Mucosa of gallbladder (tissue), 1 donor: ENCODE measurements around the gene DKC1. TPM values are rescaled to one million over a fixed set of nuclear protein-coding genes. Genes with fewer than 3 reads are reported as not detected.
A peak's percentile ranks its signal among the peaks of the same experiment; 100 is the strongest.
"Not testable (repeated sequence)": the region's sequence is repeated elsewhere in the genome, so short reads cannot be mapped to it uniquely, and the experiment has no call there.

ENCODE experiments used
- DNase-seq: peaks from one replicate; pipeline ENCODE4 v3.0.0-alpha.2; 2020; ENCODE audit warnings: low spot score
- total RNA-seq: library from RNA; stranded (reverse); gene quantifications from one replicate; pipeline ENCODE4 v1.2.1, GENCODE V29; 2021
- donor health status: DM: no; HTN: no; CAD: no.

The DKC1 gene
- total RNA-seq, 1 donor from 2014 or later, result 26.9 TPM

GRCh38 chrX:154791939-154792338, 29.3 kb downstream of the DKC1 start:
- DNase-seq, result no peak

GRCh38 chrX:154793084-154793795, 30.6 kb downstream of the DKC1 start:
- no peak for DNase-seq

GRCh38 chrX:154795016-154795415, 32.4 kb downstream of the DKC1 start:
- DNase-seq, result no peak

DNA sequence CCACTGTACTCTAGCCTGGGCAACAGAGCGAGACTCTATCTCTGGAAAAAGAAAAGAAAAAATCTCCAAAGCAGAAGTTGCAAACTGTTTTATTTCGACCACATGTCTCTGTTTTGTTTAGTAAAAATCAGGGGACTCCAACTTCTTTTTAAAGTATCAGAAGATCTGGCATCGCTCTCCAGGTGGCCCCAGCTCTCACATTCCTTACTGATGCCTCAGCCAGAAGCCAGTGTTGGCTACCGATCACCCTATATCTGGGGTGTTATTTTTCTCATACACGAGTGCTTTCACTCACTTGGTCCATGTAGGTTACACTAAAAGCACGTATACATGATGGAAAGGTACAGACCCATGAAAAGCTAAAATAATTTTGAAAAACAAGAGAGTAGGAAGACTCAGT, 34.3 kb downstream of the DKC1 start:
- DNase-seq, result no peak

DNA sequence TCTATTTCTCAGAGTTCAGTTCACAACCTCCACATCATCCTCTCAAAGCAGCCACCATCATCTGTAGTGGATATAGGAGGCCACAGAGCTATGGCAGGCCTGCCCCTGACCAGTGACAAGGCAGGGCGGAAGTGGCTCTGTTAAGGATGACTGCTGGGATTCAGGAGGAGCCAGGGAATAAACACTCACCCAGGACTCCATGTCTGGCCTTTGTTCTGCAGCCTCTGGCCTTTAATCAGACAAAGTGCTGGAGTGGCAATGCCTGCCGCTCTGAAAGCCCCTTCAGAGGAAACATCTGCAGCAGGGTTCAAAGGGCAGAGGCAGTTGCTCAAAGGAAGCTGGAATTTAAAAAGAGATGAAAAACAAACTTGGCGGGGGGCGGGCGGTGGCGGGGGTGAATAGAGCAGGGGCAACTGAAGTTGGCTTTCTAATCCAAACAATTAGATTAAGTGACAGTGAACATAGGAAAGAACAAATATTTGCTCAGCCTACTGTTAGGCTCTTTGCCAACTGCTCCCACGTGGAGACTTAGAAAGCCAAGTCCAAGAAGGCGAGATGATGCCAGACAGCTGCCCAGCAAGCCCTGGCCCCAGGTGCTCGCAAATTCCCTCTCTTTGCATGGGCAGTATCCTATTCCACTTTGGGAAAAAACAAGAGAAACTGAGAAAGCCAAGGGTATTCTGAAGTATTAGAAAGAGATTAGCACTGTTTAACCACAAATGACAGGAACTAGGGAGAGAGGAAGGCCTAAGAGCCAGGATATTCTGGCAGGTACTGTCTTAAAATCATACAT, 37.1 kb downstream of the DKC1 start:
- peak; percentile 75 for DNase-seq

DNA sequence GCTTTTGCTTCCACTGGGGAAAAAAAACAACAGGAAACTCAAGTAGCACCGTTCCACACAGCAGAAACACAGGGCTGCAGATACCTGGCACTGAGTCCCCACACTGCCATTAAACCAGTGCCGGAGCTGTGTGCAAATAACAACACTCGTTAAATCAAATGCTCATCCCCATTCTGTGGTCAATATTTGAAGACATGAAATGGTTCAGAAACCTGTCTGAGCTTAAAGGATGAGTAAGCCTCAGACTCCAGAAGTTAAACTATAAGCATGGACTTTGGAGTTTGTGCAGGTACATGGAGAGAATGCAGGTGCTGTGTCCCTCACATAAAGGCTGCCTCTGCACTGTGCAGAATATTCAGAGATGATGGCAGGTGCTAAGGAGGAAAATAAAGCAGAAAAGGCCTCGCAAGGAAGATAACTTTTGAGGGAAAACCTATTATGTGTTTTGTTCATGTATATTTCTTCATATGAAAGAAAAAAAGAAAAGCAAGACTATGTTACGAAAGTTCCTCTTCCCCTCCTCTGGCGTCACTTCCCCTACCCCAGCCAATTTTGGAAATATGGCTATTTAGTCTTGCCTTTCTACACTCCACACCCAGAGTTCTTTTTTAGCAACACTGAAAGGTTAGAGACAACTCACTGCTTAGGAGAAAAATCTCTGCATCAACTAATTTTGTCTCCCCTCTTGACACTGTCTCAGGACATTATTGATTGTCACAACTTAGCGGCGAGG, 38.0 kb downstream of the DKC1 start:
- no peak for DNase-seq

DNA sequence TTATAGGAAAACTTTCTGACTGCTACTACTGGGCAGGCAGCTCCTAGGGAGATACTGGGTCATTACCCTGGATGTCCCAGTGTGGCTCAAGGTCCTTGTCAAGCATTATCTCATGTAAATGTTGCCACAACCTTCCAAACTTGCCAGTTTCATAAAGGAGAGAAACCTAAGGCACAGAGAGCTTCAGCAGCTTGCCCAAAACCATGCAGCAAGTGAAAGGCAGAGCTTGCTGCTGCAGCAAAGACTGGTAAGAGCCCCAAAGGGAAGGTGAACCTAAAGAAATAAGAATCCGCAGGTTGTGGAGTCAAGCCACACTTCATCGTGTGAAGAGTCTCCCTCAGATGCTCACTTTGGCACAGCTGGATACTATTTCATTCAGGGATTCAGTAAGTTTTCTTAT, 40.3 kb downstream of the DKC1 start:
- DNase-seq, result no peak

- DNase-seq, result no peak
Observed at GRCh38 chrX:154804261-154804956, 41.7 kb downstream of the DKC1 start.

- DNase-seq, result peak; percentile 74
Observed at GRCh38 chrX:154804957-154805695, 42.5 kb downstream of the DKC1 start, which contains the start of gene MPP1. MPP1 (minus strand) TSS chrX:154805485; CDS start chrX:154805373, 112 bp downstream.

GRCh38 chrX:154805696-154806091, 43.0 kb downstream of the DKC1 start:
- DNase-seq, result no peak

GRCh38 chrX:154806837-154807501, 44.3 kb downstream of the DKC1 start:
- no peak for DNase-seq

DNA sequence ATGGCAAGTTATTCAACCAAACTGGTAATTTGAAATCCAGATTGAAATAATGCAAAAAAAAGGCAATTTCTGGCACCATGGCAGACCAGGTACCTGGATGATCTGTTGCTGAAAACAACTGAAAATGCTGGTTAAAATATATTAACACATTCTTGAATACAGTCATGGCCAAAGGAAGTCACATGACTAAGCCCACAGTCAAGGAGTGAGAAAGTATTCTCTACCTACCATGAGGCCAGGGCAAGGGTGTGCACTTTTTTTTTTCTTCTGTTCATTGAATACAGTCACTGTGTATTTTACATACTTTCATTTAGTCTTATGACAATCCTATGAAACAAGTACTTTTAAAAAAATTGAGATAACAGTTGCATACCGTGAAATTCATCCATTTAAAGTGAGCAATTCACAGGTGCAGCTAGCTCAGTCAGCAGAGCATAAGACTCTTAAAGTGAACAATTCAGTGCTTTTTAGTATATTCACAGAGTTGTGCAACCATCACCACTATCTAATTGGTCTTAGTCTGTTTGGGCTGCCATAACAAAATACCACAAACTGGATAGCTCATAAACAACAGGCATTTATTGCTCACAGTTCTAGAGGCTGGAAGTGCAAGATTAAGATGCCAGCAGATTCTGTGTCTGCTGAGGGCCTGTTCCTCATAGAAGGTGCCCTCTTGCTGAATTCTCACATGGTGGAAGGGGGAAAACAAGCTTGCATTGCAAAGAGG, 47.4 kb downstream of the DKC1 start:
- no peak for DNase-seq

DNA sequence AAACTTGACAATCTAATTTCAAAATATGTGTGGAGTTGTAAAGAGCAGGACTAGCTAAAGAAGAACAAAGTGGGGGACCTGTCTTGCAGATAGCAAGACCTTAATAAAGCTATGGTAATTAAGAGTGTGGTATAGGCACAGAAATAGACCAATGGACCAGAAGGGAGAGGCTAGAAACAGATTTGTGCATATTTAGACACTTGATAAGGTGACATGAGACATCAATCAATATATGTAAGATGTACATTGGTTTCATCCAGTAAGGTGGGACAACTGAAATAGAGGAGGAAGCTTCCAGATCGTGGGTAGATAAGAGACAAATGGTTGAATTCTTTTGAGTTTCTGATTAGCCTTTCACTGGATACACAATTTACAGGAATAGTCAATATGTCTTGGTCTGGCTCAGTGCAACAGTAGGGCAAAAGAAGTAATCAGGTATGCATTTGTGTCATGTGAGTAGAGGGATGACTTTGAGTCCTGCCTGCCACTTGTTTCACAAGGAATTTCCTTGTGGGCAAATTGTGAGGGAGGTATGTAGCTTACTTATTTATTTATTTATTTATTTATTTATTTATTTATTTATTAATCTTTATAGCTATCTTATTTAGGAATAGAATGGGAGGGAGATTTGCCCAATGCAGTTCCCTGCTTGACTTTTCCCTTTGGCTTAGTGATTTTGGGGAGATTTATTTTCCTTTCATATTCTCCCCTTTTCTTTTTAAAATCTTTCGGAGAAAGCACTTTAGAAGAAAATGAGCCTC, 49.9 kb downstream of the DKC1 start:
- DNase-seq, result no peak

DNA sequence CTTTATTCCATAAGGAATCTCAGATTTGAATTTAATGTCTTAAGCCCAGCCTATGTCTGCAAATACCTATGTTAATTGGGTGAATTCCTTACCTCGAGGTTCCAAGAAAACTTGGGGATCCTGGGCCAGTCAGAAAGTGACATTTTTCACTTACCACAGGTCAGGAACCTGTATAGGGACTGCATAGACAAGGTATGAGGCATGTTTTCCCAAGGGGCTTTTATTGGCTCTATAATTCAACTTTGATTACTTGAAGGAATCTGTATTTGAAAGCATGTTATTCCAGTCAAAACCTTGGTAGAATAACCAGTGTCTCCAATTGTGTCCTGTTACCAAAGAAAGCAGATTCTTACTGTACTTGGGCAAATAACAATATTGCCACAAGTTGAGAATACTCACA, 51.1 kb downstream of the DKC1 start:
- DNase-seq, result no peak

DNA sequence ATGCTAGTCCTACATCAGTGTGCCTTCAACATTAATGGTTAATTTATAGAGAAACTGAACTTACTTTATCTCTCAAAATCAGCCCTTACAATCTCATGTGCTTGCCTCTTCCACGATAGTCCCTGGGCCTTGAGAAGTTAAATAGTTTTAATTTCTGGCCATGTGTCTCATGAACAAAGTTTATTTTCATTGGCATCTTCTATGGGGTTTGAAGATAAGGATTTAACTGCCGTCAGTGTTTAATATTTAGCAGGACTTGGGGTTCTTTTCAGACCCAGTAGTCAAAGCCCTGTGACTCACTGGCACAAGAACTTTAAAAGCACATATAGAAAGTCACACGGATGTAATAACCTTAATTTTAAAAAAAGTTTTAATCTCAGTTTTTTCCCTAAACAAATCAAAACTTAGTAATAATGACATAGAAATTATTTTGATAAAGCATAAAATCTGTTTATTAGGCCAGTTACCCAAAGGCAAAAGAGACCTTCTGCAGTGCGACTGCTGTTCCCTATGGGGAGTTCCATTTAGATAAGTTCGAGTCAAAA, 52.7 kb downstream of the DKC1 start:
- no peak for DNase-seq

DNA sequence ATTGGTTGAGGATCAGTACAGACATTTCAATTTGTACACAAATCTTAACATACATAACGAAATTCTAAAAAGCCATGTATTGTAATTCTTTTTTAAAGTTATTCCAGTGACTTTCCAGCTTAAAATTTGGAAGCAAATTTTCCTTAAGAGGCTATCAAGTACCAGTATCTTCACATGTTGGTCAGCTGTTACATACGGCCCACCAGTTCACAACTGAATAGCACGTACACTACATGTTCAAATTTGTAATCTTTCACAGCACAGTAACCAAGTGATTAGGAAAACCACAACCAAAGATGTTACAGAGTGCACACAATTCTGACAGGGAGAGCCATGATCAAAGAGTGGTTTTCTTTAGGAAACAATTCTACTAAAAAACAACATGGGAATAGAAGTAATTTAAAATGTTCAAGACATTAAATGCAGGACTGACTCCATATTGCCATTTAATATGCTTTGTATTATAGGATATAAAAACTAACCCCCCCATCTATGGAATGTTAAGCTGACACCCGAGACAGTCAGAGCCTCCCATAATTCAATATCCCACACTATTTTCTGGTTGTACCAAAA, 53.7 kb downstream of the DKC1 start:
- not testable (repeated sequence) for DNase-seq

DNA sequence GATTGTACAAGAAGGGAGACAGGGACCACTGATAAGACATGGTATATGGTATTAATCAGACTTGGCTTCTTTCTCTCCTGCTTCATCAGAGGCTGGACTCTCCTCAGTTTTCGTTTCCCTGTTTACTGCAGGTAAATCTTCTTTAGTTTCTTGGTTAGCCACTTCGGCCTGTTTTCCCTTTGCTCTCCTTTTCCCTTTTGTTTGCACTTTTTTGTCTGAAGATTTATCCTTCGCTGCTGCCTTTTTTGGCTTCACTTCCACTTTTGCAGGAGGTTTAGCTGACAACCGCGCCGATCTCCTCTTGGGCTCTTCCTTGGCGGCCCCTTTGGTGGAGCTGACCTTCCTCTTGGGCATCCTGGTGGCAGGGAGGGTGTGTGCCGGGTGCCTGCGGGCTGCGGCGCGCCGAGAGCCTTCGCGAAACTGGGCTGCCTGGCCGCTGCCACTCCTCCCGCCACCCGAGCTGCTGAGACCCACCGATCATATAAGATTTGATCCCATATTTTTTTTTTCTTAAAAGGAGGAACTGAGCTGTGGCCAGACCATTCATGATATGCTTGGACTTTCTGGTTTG, 54.5 kb downstream of the DKC1 start:
- not testable (repeated sequence) for DNase-seq
